Hematopoietic multipotent progenitor cell treated with erythropoietin and hydrocortisone succinate and interleukin-3 and kit ligand, for 8 days (in vitro differentiated cells): ENCODE results near the gene TMEM72.
"Not testable (repeated sequence)": the region's sequence is repeated elsewhere in the genome, so short reads cannot be mapped to it uniquely, and the experiment has no call there.

Experiments
- DNase-seq: peaks from one replicate; pipeline ENCODE4 v3.0.0-alpha.2; 2015

The TMEM72 gene

GRCh38 chr10:44911081-44911540 lies at the start of gene TMEM72:
TMEM72 (plus strand) TSS chr10:44911337; CDS start chr10:44911513, 176 bp downstream.
- peak; percentile 75 for DNase-seq

GRCh38 chr10:44862006-44862751 lies 49.0 kb upstream of the TMEM72 start:
- DNase-seq, result no peak

- DNase-seq, result no peak
Measured at GRCh38 chr10:44862924-44863323, 48.2 kb upstream of the TMEM72 start.

GRCh38 chr10:44863344-44864047 lies 47.6 kb upstream of the TMEM72 start:
- DNase-seq, result no peak

- no peak for DNase-seq
Measured at GRCh38 chr10:44864051-44864450, 47.1 kb upstream of the TMEM72 start.

- peak; percentile 68 for DNase-seq
Measured at GRCh38 chr10:44864637-44865288, 46.4 kb upstream of the TMEM72 start.

- no peak for DNase-seq
Measured at GRCh38 chr10:44865289-44865671, 45.9 kb upstream of the TMEM72 start.

GRCh38 chr10:44866367-44866766 lies 44.8 kb upstream of the TMEM72 start:
- not testable (repeated sequence) for DNase-seq

GRCh38 chr10:44870031-44870430 lies 41.1 kb upstream of the TMEM72 start:
- no peak for DNase-seq

GRCh38 chr10:44873160-44873559 lies 38.0 kb upstream of the TMEM72 start:
- DNase-seq, result no peak

GRCh38 chr10:44874166-44874565 lies 37.0 kb upstream of the TMEM72 start:
- DNase-seq, result no peak

GRCh38 chr10:44878706-44879530 lies 32.2 kb upstream of the TMEM72 start:
- DNase-seq, result peak; percentile 72

GRCh38 chr10:44879531-44879899 lies 31.6 kb upstream of the TMEM72 start:
- no peak for DNase-seq

GRCh38 chr10:44880090-44880715 lies 30.9 kb upstream of the TMEM72 start:
- no peak for DNase-seq

GRCh38 chr10:44881649-44882048 lies 29.5 kb upstream of the TMEM72 start:
- DNase-seq, result no peak

GRCh38 chr10:44882166-44882720 lies 28.9 kb upstream of the TMEM72 start:
- DNase-seq, result no peak

- DNase-seq, result no peak
Measured at GRCh38 chr10:44883593-44884331, 27.4 kb upstream of the TMEM72 start.

GRCh38 chr10:44885710-44886109 lies 25.4 kb upstream of the TMEM72 start:
- no peak for DNase-seq

- DNase-seq, result no peak
Measured at GRCh38 chr10:44886966-44887365, 24.2 kb upstream of the TMEM72 start.

GRCh38 chr10:44888886-44889285 lies 22.3 kb upstream of the TMEM72 start:
- DNase-seq, result no peak

- DNase-seq, result no peak
Measured at GRCh38 chr10:44889834-44890233, 21.3 kb upstream of the TMEM72 start.
